HG03354 (cell line): ENCODE data around the gene PSMB10.
"Not testable (repeated sequence)": the region's sequence is repeated elsewhere in the genome, so short reads cannot be mapped to it uniquely, and the experiment has no call there.

Source experiments
- ATAC-seq: cut with Tn5 transposase; IDR thresholded peaks from one replicate; pipeline ENCODE4 v1.9.1; 2021; ENCODE audit warnings: mild to moderate bottlenecking; ENCODE audit not compliant: unreplicated experiment, poor library complexity, severe bottlenecking

PSMB10 gene

GRCh38 chr16:67943619-67944504, 7.2 kb upstream of the PSMB10 start, which contains the start of gene LCAT:
TSS of gene LCAT (minus strand) at chr16:67944120. CDS start at chr16:67944101, 19 bp downstream.
- no peak for ATAC-seq

- ATAC-seq = no peak
Measured at GRCh38 chr16:67943256-67943618, 6.6 kb upstream of the PSMB10 start.

- ATAC-seq = no peak
Measured at GRCh38 chr16:67942510-67943255, 6.0 kb upstream of the PSMB10 start.

- peak; percentile 67 for ATAC-seq
Measured at GRCh38 chr16:67942200-67942509, 5.5 kb upstream of the PSMB10 start.

GRCh38 chr16:67941469-67942199, 5.0 kb upstream of the PSMB10 start:
- ATAC-seq = no peak

- ATAC-seq = no peak
Measured at GRCh38 chr16:67940446-67941089, 3.9 kb upstream of the PSMB10 start.

GRCh38 chr16:67939507-67940445, 3.1 kb upstream of the PSMB10 start:
- no peak for ATAC-seq

GRCh38 chr16:67937713-67938112, 1.1 kb upstream of the PSMB10 start:
- not testable (repeated sequence) for ATAC-seq

GRCh38 chr16:67936880-67937605, 393 bp upstream of the PSMB10 start:
- ATAC-seq = peak; percentile 73

- ATAC-seq = peak; percentile 91
Measured at GRCh38 chr16:67935402-67936123, 1.1 kb downstream of the PSMB10 start.

GRCh38 chr16:67935101-67935401, 1.6 kb downstream of the PSMB10 start:
- no peak for ATAC-seq

GRCh38 chr16:67934306-67935100, 2.1 kb downstream of the PSMB10 start:
- no peak for ATAC-seq

GRCh38 chr16:67933805-67934204, 2.8 kb downstream of the PSMB10 start:
- no peak for ATAC-seq

GRCh38 chr16:67932462-67932840, 4.2 kb downstream of the PSMB10 start:
- ATAC-seq = no peak

- ATAC-seq = no peak
Measured at GRCh38 chr16:67931712-67932461, 4.8 kb downstream of the PSMB10 start, which contains the start of gene CTRL. TSS of gene CTRL (minus strand) at chr16:67931862. CDS start at chr16:67931852, 10 bp downstream.

GRCh38 chr16:67930678-67931211, 5.9 kb downstream of the PSMB10 start:
- ATAC-seq = no peak
